Cardiac fibroblast (primary cell): ENCODE data around the gene RFX7.

Experiments used
- DNase-seq, 2 donors: peaks; one replicate each; pipeline versions ENCODE4 v3.0.0 to v3.0.0-alpha.2; 2010; ENCODE audit warnings: low read depth in 2 of 2
- H3K4me3 ChIP-seq, 2 donors: replicated peaks in 1 of 2; 1 replicate in 1 of 2; 2 replicates in 1 of 2; pipeline ENCODE4 v1.5.1; 2011; ENCODE audit warnings: low read depth in 2 of 2, low read length in 2 of 2, mild to moderate bottlenecking in 2 of 2, moderate library complexity in 1 of 2
- TF ChIP-seq, protein P1 (sequence below): IDR thresholded peaks from one replicate; pipeline ENCODE4 v1.5.1; 2011; ENCODE audit warnings: low read depth, mild to moderate bottlenecking, low read length, inconsistent platforms

Gene RFX7

DNA sequence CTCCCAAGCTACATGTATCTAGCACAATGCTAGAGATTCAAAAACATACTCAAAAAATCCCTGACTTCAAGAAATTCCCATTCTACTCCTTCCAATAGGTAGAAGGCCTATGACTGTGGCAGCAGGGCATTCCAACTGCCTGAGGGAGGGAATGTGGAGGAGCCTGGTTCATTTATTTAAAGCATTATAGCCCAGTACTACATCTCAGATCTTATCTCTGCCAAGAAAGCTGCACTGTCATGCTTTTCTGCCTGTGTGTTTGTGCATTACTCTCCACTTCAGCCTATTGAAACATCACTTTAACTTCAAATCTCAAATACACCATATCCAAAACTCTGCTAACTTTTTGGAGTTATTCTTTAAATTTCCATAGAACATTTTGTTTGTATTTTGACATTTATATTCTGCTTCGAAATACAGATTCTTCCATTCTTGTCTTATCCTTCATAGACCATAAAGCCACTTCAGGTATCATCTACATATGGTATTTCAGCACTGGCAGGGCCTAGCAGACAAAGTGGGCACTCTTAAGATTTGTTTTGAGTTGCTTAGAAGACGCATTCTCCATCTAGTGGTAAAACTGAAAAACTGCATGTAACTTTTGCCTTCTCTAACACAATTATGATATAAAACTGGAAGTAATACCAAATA lies 191.2 kb downstream of the RFX7 start:
- peak; percentile 70 to 76 for DNase-seq
- H3K4me3 ChIP-seq = no peak overlapping the region
- TF ChIP-seq, protein P1, sequence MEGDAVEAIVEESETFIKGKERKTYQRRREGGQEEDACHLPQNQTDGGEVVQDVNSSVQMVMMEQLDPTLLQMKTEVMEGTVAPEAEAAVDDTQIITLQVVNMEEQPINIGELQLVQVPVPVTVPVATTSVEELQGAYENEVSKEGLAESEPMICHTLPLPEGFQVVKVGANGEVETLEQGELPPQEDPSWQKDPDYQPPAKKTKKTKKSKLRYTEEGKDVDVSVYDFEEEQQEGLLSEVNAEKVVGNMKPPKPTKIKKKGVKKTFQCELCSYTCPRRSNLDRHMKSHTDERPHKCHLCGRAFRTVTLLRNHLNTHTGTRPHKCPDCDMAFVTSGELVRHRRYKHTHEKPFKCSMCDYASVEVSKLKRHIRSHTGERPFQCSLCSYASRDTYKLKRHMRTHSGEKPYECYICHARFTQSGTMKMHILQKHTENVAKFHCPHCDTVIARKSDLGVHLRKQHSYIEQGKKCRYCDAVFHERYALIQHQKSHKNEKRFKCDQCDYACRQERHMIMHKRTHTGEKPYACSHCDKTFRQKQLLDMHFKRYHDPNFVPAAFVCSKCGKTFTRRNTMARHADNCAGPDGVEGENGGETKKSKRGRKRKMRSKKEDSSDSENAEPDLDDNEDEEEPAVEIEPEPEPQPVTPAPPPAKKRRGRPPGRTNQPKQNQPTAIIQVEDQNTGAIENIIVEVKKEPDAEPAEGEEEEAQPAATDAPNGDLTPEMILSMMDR = peak; percentile 75

DNA sequence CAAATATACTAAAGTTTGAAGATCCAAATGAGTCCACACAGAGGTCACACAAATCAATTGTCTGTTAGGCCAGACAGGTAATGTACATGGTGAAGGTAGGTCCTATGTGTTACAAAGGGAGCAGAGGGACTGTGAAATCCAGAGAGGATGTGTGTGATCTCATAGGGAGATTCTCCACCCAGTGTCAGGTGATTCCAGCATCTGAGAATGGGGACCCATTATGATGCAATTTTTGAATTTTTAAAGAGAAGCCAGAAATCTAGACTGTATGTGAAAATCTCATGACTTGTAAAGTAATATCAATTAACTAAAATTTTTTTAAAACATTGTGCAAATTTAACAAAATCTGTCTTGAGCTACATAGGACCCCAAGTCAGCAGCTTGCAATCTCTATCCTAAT lies 192.0 kb downstream of the RFX7 start:
- TF ChIP-seq, protein P1 = no peak
- DNase-seq = no peak
- H3K4me3 ChIP-seq = no peak overlapping the region

DNA sequence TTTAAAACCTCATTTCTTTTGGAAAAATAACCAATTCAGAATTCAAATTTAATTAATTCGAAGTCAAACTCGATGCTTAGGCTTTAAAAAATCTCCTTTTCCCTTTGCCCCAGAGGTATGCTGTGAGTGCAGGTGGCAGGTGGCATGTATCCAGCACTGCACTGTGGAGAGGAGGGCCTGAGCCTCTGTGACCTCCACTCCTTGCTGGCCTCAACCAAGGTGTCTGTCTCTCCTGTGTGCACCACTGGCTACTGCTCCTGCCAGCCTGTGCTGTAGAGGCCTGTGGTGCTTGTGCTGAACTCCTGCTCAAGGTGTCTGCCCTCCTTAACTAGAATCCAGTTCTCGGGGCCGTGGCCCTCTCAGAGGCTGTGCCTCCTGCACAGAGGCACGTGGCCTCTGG lies 194.1 kb downstream of the RFX7 start:
- TF ChIP-seq, protein P1 = no peak
- no peak for DNase-seq
- H3K4me3 ChIP-seq = no peak overlapping the region

DNA sequence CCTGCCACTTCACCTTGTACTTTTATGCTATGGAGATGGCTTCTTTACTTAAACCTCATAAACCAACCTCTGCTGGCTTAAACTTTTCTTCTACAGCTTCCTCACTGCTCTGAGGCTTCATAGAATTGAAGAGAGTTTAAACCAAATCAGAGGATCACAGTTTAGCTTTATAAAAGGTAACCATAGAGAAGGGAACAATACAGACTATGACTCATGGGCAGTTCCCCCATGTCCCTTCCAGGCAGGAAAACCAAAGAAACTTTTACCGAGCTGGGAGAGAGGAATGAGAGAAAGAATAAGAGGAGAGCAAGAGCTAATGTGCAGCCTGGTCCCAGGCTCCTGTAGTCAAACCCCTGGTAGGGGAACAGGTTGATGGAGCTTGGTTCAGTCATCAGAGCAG lies 196.3 kb downstream of the RFX7 start:
- DNase-seq = peak; percentile 5 to 73
- no peak overlapping the region for H3K4me3 ChIP-seq
- TF ChIP-seq, protein P1 = no peak

DNA sequence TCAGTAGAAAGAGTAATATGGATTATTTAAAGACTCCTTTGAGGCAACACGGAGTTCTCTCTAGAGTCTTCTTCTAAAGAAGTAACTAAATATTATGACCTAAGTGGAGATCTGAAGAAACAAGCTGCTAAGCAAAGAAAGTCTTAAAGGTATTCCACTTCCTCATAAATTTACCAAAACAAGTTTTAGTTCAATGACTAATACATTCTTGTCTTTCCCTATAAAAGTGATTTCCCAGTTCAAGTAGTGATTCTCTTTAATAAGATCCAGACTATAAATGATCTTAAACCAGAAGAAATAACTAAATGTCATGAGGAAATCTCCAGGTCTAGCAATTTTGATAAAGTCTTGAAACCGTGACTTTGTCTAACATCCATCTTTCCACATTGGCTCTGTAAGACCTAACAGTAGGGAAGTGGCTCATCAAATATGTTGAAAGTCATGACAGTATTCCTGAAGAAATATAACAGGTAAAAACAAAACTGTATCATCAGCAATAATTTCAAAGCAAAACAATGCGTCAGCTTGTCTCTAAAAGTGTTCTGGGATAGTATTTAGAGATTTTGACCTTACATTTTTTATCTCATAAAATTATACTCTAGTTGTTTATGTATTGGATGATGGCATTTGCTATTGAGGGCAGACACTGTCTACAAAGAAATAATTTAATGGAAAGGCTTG lies 198.5 kb downstream of the RFX7 start:
- H3K4me3 ChIP-seq = no peak overlapping the region
- TF ChIP-seq, protein P1 = no peak
- no peak for DNase-seq

DNA sequence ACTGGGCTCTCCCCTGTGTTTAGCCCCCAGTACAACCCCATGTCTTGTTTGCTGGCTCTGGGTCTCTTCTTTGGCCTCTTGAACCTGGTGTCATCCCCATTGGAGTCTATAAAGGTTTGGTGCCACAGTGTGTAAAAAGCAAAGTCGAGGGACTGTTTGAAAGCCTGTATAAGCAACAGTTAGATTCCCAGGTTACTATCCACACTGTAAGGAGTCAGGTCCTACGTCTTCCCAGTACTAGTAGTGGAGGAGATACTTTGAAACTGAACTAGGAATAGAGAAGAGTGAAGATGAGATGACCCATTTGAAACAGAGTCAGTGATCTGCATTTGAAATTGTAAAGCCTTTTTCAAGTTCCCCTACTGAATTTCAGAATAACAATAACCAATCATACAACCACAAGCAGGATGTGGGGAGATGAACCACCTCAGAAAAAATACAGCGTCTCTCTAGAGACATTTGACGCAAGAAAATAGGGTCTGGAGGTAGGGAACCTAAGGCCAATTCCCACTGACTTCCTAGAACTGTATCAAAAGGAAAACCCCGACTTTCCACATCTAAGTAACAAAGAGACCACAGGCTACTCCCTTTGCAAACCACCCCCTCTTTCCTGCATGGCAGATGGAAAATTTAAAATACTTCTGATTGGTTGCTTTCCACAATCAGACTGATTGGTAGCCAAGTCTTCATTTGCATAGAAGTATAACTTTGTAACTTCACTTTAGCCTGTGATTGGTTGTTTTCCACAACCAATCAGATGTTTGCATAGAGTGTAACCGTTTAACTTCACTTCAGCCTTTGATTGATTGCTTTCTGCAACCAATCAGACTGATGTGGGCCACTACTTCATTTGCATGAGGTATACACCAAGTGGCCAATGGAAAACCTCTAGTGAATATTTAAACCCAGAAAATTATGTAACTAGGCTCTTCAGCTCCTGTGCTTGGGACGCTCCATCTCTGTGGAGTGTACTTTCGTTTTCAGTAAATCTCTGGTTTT lies 200.4 kb downstream of the RFX7 start:
- H3K4me3 ChIP-seq = no peak overlapping the region
- DNase-seq = peak in 1 of 2 donors; percentile 27
- TF ChIP-seq, protein P1 = no peak
